HG03060 (cell line): Measurements from ENCODE around the gene SGMS1.
A peak's percentile ranks its signal among the peaks of the same experiment; 100 is the strongest.
"Not testable (repeated sequence)": the region's sequence is repeated elsewhere in the genome, so short reads cannot be mapped to it uniquely, and the experiment has no call there.

Experiments
- ATAC-seq: cut with Tn5 transposase; IDR thresholded peaks from one replicate; pipeline ENCODE4 v1.9.1; 2021; ENCODE audit warnings: low read depth, moderate number of reproducible peaks; ENCODE audit not compliant: unreplicated experiment

SGMS1 gene

GRCh38 chr10:50286996-50287803 lies 336.6 kb downstream of the SGMS1 start:
- ATAC-seq, result no peak

DNA sequence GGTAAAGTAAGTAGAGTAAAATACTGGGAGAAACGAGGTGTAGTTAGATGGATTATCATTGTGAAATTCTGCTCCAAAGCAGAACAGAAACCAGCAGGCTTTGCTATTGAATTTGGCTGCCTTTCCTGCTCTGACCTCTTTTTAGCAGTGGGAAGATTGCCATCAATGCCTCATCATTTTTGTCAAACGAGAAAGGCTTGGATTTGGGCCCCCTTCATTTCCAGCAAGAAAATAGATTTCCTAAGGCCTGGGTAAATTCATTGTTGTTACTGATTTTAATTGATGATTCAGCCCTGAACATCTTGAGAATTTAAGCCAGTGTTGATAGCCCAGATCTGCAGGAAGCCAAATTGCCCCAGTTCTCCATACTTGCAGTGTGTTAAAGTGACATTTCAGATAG lies 337.2 kb downstream of the SGMS1 start:
- ATAC-seq, result no peak

- no peak for ATAC-seq
These were observed 341.7 kb downstream of the SGMS1 start for GRCh38 chr10:50281967-50282522.

DNA sequence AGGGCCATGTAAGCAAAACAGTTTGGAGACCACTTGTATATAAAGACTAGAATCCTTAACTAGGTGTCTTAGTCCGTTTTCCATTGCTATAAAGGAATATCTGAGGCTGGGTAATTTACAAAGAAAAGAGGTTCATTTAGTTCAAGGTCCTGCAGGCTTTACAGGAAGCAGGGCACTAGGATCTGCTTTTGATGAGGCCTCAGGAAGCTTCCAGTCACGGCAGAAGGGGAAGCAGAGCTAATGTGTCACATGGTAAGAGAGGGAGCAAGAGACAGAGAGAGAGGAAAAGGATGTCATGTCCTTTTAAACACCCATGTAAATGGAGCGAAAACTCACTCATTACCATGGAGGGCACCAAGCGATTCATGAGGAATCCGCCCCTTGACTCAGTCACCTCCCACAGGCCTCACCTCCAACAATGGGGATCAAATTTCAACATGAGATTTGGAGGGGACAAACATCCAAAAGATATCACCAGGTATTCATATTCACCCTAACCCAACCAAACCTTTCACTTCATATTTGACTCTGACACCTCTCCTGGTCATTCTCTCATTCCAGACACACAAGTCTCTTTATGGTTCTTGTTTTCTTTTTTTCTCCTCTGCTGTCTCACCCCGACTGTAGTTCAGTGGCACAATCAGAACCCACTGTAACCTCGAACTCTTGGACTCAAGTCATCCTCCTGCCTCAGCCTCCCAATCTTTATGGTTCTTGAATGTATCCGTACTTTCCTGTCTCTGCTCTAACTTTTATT lies 342.4 kb downstream of the SGMS1 start:
- no peak for ATAC-seq

DNA sequence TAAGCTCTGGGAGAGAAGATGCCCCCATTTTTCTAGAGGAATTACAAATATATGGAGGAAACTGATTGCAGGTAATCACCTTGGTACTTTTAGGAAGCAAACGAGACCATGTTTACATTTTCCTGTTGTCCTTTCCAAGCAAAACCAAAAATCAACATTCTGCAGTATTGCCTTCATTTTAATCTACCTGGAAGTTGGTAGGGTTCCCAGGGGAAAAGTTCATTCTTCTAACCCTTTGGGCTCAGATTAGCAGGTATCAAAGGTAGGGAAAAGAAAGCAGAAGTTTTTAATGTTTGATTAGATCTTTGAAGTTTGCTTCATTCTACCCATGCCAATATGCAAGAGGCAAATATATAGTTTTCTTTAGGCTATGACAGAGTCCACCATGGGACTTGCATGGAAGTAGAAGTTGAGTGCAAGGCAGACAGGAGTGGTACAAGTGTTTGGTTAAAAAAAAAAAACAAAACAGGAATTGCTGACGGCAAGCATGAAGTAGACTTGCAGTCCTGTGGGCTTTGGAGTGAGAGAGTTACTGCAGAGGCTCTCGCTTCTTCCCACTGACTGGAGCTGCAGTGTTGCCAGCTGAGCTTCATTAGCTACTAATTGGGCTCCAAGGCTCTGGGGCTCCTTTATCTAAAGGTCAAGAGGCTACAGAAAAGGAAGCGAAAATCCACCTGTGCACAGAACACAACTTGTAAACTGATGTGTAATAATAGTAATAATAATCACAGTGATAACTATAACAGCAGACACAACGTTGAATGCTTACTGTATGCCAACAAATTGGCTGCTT lies 343.5 kb downstream of the SGMS1 start:
- no peak for ATAC-seq

DNA sequence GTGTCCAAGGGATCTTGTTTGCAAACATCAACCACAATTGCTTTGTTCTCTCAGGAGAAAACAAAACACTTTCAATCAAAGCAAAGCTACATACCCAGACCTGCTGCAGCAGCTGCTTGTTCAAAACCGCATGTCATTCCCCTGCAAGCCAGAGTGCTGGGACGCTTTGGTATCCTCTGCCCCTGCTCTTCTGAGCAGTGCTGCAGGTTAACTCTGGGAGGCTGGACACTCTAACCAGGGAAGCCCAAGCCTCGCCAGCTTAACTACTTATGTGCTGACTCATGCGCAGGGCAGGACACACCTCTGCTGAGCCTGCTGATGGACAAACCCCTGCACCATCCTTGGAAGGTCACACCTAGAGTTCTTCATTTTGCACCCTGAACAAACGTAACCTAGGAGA lies 344.3 kb downstream of the SGMS1 start:
- ATAC-seq, result no peak

GRCh38 chr10:50275650-50276235 lies 348.0 kb downstream of the SGMS1 start:
- no peak for ATAC-seq

- no peak for ATAC-seq
These were observed 351.2 kb downstream of the SGMS1 start for GRCh38 chr10:50272531-50272930.

- ATAC-seq, result no peak
These were observed 352.0 kb downstream of the SGMS1 start for GRCh38 chr10:50271564-50272250.

DNA sequence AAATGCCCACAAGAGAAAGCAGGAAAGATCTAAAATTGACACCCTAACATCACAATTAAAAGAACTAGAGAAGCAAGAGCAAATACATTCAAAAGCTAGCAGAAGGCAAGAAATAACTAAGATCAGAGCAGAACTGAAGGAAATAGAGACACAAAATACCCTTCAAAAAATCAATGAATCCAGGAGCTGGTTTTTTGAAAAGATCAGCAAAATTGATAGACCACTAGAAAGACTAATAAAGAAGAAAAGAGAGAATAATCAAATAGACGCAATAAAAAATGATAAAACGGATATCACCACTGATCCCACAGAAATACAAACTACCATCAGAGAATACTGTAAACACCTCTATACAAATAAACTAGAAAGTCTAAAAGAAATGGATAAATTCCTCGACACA lies 355.9 kb downstream of the SGMS1 start:
- ATAC-seq, result not testable (repeated sequence)

DNA sequence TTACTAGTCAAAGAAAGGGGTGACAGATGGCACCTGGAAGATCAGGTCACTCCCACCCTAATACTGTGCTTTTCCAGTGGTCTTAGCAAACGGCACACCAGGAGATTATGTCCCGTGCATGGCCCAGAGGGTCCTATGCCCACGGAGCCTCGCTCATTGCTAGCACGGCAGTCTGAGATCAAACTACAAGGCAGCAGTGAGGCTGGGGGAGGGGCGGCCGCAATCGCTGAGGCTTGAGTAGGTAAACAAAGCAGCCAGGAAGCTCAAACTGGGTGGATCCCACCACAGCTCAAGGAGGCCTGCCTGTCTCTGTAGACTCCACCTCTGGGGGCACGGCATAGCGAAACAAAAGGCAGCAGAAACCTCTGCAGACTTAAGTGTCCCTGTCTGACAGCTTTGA lies 361.1 kb downstream of the SGMS1 start:
- ATAC-seq, result not testable (repeated sequence)

- peak; percentile 97 for ATAC-seq
These were observed 362.9 kb downstream of the SGMS1 start for GRCh38 chr10:50260791-50261281.
